H9 (cell line): Measurements from ENCODE around the gene ASPSCR1. TPM values are rescaled to one million over a fixed set of nuclear protein-coding genes. Genes with fewer than 3 reads are reported as not detected.

Experiments used
- DNase-seq: peaks from one replicate; pipeline ENCODE4 v3.0.0-alpha.2; 2017
- H2AFZ ChIP-seq: one replicate; pipeline ENCODE4 v1.6.1; 2013; ENCODE audit warnings: mild to moderate bottlenecking, low read length, control low read depth, moderate library complexity
- H2AK5ac ChIP-seq: 2 replicates; pipeline ENCODE4 v1.6.1; 2013; ENCODE audit warnings: low read length, control low read depth, mixed read lengths; ENCODE audit not compliant: insufficient read length
- H2BK120ac ChIP-seq: one replicate; pipeline ENCODE4 v1.6.1; 2013; ENCODE audit warnings: low read depth, mild to moderate bottlenecking, low read length, control low read depth, inconsistent platforms; ENCODE audit not compliant: poor library complexity, severe bottlenecking
- H2BK12ac ChIP-seq: 2 replicates; pipeline ENCODE4 v1.6.1; 2013; ENCODE audit warnings: low read length, control low read depth, mixed read lengths, low read depth; ENCODE audit not compliant: insufficient read length
- H2BK15ac ChIP-seq: 2 replicates; pipeline ENCODE4 v1.6.1; 2013; ENCODE audit warnings: low read depth, low read length, control low read depth
- H2BK20ac ChIP-seq: one replicate; pipeline ENCODE4 v1.6.1; 2013; ENCODE audit warnings: low read depth, mild to moderate bottlenecking, low read length, control low read depth, inconsistent platforms; ENCODE audit not compliant: poor library complexity, severe bottlenecking
- H2BK5ac ChIP-seq: 2 replicates; pipeline ENCODE4 v1.6.1; 2013; ENCODE audit warnings: low read length, control low read depth, mixed read lengths; ENCODE audit not compliant: insufficient read length
- H3K14ac ChIP-seq: 2 replicates; pipeline ENCODE4 v1.6.1; 2013; ENCODE audit warnings: low read length, control low read depth; ENCODE audit not compliant: insufficient read depth
- H3K18ac ChIP-seq: 2 replicates; pipeline ENCODE4 v1.6.1; 2013; ENCODE audit warnings: low read depth, mild to moderate bottlenecking, mixed read lengths, low read length, control low read depth; ENCODE audit not compliant: insufficient read length
- H3K23ac ChIP-seq: 2 replicates; pipeline ENCODE4 v1.6.1; 2013; ENCODE audit warnings: low read length, control low read depth, mixed read lengths, low read depth; ENCODE audit not compliant: insufficient read length
- H3K23me2 ChIP-seq: 2 replicates; pipeline ENCODE4 v1.6.1; 2013; ENCODE audit warnings: low read depth, mild to moderate bottlenecking, mixed read lengths, low read length, control low read depth; ENCODE audit not compliant: insufficient read length, poor library complexity, severe bottlenecking
- H3K27ac ChIP-seq: 2 replicates; pipeline ENCODE4 v1.5.1; 2013; ENCODE audit warnings: low read length, control low read depth, mixed read lengths, low read depth; ENCODE audit not compliant: insufficient read length
- H3K27me3 ChIP-seq: 2 replicates; pipeline ENCODE4 v1.6.1; 2013; ENCODE audit warnings: low read length, control low read depth, inconsistent platforms; ENCODE audit not compliant: insufficient read depth
- H3K4ac ChIP-seq: 2 replicates; pipeline ENCODE4 v1.6.1; 2013; ENCODE audit warnings: low read depth, mild to moderate bottlenecking, control low read depth, inconsistent platforms, low read length, moderate library complexity
- H3K4me1 ChIP-seq: 2 replicates; pipeline ENCODE4 v1.6.1; 2013; ENCODE audit warnings: low read length, control low read depth, inconsistent platforms; ENCODE audit not compliant: insufficient read depth
- H3K4me2 ChIP-seq: 2 replicates; pipeline ENCODE4 v1.6.1; 2013; ENCODE audit warnings: low read length, control low read depth, mixed read lengths; ENCODE audit not compliant: insufficient read length, insufficient read depth
- H3K56ac ChIP-seq: 2 replicates; pipeline ENCODE4 v1.6.1; 2013; ENCODE audit warnings: low read depth, mild to moderate bottlenecking, mixed read lengths, low read length, control low read depth; ENCODE audit not compliant: insufficient read length
- H3K79me1 ChIP-seq: 2 replicates; pipeline ENCODE4 v1.6.1; 2013; ENCODE audit warnings: low read depth, mild to moderate bottlenecking, moderate library complexity, low read length, control low read depth, inconsistent platforms; ENCODE audit not compliant: insufficient read depth, poor library complexity, severe bottlenecking
- H3K79me2 ChIP-seq: 2 replicates; pipeline ENCODE4 v1.6.1; 2013; ENCODE audit warnings: low read length, control low read depth, inconsistent platforms; ENCODE audit not compliant: insufficient read depth
- H3K9ac ChIP-seq: 2 replicates; pipeline ENCODE4 v1.6.1; 2013; ENCODE audit warnings: low read length, control low read depth, mixed read lengths; ENCODE audit not compliant: insufficient read length; ENCODE audit errors: extremely low read depth
- H3K9me3 ChIP-seq: one replicate; pipeline ENCODE4 v1.6.1; 2013; ENCODE audit warnings: low read depth, low read length, inconsistent platforms; ENCODE audit not compliant: control insufficient read depth
- H3T11ph ChIP-seq: one replicate; pipeline ENCODE4 v1.6.1; 2013; ENCODE audit warnings: mild to moderate bottlenecking, low read length, control low read depth, inconsistent platforms
- H4K20me1 ChIP-seq: one replicate; pipeline ENCODE4 v1.6.1; 2013; ENCODE audit not compliant: control insufficient read depth, insufficient read length, insufficient read depth
- H4K5ac ChIP-seq: 2 replicates; pipeline ENCODE4 v1.6.1; 2013; ENCODE audit warnings: low read depth, mild to moderate bottlenecking, mixed read lengths, low read length, control low read depth; ENCODE audit not compliant: insufficient read length
- H4K8ac ChIP-seq: replicated peaks from 2 replicates; pipeline ENCODE4 v1.6.1; 2013; ENCODE audit warnings: low read length, control low read depth, mixed read lengths, low read depth; ENCODE audit not compliant: insufficient read length
- H4K91ac ChIP-seq: 2 replicates; pipeline ENCODE4 v1.6.1; 2013; ENCODE audit warnings: low read depth, mild to moderate bottlenecking, moderate library complexity, mixed read lengths, low read length, control low read depth; ENCODE audit not compliant: insufficient read length
- H3K27ac Mint-ChIP-seq, 3 experiments: 2 replicates in 2 of 3; 3 replicates in 1 of 3; pipeline ENCODE4 v1.8.0; 2020 to 2021; ENCODE audit warnings: mixed read lengths in 3 of 3, mild to moderate bottlenecking in 1 of 3, moderate library complexity in 1 of 3
- H3K27me3 Mint-ChIP-seq: 2 replicates; pipeline ENCODE4 v1.8.0; 2021; ENCODE audit warnings: low read depth, mild to moderate bottlenecking, moderate library complexity, mixed read lengths
- H3K36me3 Mint-ChIP-seq, 3 experiments: 2 replicates in 2 of 3; 3 replicates in 1 of 3; pipeline ENCODE4 v1.8.0; 2020 to 2021; ENCODE audit warnings: low read depth in 3 of 3, mixed read lengths in 3 of 3; ENCODE audit not compliant: insufficient read depth in 1 of 3
- H3K4me1 Mint-ChIP-seq, 2 experiments: 2 replicates each; pipeline ENCODE4 v1.8.0; 2020; ENCODE audit warnings: mixed read lengths in 2 of 2
- H3K4me3 Mint-ChIP-seq, 2 experiments: 2 replicates in 1 of 2; 3 replicates in 1 of 2; pipeline ENCODE4 v1.8.0; 2020 to 2021; ENCODE audit warnings: mild to moderate bottlenecking in 2 of 2, mixed read lengths in 2 of 2, moderate library complexity in 1 of 2
- H3K9me3 Mint-ChIP-seq, 2 experiments: 2 replicates in 1 of 2; 3 replicates in 1 of 2; pipeline ENCODE4 v1.8.0; 2020; ENCODE audit warnings: mild to moderate bottlenecking in 2 of 2, mixed read lengths in 2 of 2, moderate library complexity in 1 of 2
- WGBS: extraction: QIAGEN DNeasy Blood & Tissue Kit; methylation state at CpG from one replicate; pipeline ENCODE4 v1.1.7; 2013; ENCODE audit warnings: missing lambda C conversion rate, low lambda C conversion rate, mixed read lengths; ENCODE audit not compliant: insufficient read length; ENCODE audit errors: extremely low coverage; 5-methylcytosine and 5-hydroxymethylcytosine counted together
- total RNA-seq: library from RNA; stranded (reverse); gene quantifications from 2 replicates; pipeline ENCODE4 v1.2.1, GENCODE V29; 2021
- TF ChIP-seq, protein P1 (sequence below): fragments of 200-600 bp; sonication (generic); conservative IDR thresholded peaks from 3 replicates; pipeline ENCODE4 v1.8.0; 2021; ENCODE audit warnings: antibody characterized with exemption, mild to moderate bottlenecking

Gene ASPSCR1
- total RNA-seq, 1 experiment from 2014 or later, result 50.9 TPM

DNA sequence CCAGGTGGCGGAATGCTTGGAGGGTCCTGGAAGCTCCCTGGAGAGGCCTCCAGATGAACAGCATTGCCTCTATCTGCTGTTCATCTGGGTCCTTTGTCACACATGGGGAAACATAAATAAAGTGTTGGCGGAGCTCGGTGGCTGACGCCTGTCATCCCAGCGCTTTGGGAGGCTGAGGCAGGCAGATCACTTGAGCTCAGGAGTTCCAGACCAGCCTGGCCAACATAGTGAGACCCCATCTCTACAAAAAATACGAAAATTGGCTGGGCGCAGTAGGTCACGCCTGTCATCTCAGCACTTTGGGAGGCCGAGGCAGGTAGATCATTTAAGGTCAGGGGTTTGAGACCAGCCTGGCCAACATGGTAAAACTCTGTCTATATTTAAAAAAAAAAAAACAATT, 32.6 kb upstream of the ASPSCR1 start:
- no peak overlapping the region for H2AK5ac ChIP-seq

More for the DNA sequence above, 32.6 kb upstream of the ASPSCR1 start:
- no peaks in the 10 kb centered on the region; the same call in 1 of the 2 replicates for H3K4me1 ChIP-seq
- no peak overlapping the region for H2BK12ac ChIP-seq
- no peak for DNase-seq
- no peak overlapping the region for H3K56ac ChIP-seq
- TF ChIP-seq, protein P1, sequence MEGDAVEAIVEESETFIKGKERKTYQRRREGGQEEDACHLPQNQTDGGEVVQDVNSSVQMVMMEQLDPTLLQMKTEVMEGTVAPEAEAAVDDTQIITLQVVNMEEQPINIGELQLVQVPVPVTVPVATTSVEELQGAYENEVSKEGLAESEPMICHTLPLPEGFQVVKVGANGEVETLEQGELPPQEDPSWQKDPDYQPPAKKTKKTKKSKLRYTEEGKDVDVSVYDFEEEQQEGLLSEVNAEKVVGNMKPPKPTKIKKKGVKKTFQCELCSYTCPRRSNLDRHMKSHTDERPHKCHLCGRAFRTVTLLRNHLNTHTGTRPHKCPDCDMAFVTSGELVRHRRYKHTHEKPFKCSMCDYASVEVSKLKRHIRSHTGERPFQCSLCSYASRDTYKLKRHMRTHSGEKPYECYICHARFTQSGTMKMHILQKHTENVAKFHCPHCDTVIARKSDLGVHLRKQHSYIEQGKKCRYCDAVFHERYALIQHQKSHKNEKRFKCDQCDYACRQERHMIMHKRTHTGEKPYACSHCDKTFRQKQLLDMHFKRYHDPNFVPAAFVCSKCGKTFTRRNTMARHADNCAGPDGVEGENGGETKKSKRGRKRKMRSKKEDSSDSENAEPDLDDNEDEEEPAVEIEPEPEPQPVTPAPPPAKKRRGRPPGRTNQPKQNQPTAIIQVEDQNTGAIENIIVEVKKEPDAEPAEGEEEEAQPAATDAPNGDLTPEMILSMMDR, result no peak
- H4K5ac ChIP-seq, result no peak overlapping the region
- Mint-ChIP-seq H3K27ac (no peak overlapping the region), H3K4me3 (no peak overlapping the region), H3K36me3 (no peaks in the 10 kb centered on the region), H3K4me1 (peaks cover 11 to 19% of the 10 kb centered on the region in 2 experiments), H3K27me3 (peaks cover 67% of the 10 kb centered on the region), H3K9me3 (no peaks in the 10 kb centered on the region)
- H3K4ac ChIP-seq, result no peak overlapping the region
- no peaks in the 10 kb centered on the region for H4K20me1 ChIP-seq
- H3K27me3 ChIP-seq, result no peaks in the 10 kb centered on the region
- no peaks in the 10 kb centered on the region for H3K23me2 ChIP-seq
- no peak overlapping the region for H2BK15ac ChIP-seq
- H4K8ac ChIP-seq, result no peak overlapping the region
- no peak overlapping the region for H3K9ac ChIP-seq
- no peak overlapping the region for H2AFZ ChIP-seq
- no peak overlapping the region for H3K4me2 ChIP-seq
- H3K79me2 ChIP-seq, result no peaks in the 10 kb centered on the region
- no CpG with 5 or more reads among the region's 9 CpGs for WGBS
- H3K18ac ChIP-seq, result no peak overlapping the region
- no peak overlapping the region for H3K27ac ChIP-seq
- no peak overlapping the region for H3T11ph ChIP-seq
- no peak overlapping the region for H3K23ac ChIP-seq
- no peak overlapping the region for H2BK120ac ChIP-seq
- H3K9me3 ChIP-seq, result no peaks in the 10 kb centered on the region
- H2BK20ac ChIP-seq, result no peak overlapping the region
- H3K14ac ChIP-seq, result no peak overlapping the region
- no peaks in the 10 kb centered on the region for H3K79me1 ChIP-seq
- H4K91ac ChIP-seq, result no peak overlapping the region
- H2BK5ac ChIP-seq, result no peak overlapping the region
